ENCODE measurements around the gene C1orf53.

Gene C1orf53

DNA sequence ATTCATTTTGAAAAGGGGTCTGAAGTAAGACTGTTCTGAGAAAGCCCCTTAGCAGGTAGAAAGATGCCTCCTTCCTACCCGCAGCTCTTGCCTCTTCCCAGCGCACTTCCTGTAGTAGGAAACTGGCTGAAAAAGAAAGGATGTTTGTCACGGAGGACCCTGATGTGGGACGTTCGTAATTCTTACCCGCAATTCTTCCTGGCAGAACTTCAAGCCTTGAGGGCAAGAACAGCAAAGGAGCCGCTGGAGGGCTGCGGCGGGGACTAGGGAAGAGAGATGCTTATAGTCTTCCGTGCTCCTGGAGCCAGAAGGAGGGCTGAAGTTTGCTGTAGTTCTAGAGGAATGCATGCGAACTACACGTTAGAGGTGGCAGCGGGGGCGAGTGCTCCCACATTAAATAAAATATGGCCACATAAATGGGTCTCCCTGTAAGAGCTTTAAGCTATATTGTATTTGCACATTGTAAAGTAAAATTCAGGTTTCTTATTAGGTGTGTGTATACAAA, 6.3 kb downstream of the C1orf53 start:
- no peak for DNase-seq

DNA sequence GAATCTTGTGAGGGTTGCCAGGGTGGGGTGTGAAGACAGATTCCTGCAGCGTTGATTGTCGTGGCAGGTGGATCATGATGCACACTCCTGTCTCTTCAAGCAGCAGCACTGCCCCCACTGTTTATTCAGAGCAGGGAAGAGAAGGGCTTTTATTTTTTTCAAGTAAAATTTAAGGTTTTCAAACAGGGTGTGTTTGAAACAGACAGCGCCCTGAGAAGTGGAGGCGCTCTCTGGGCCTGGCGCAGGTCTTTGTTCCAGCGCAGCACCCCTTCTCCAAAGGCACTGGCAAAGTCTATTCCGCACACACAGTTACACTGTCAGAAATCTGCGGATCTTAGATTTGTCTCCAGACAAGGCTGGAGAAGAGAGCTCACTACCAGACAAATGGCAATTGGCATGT, 7.0 kb downstream of the C1orf53 start:
- DNase-seq, result no peak

DNA sequence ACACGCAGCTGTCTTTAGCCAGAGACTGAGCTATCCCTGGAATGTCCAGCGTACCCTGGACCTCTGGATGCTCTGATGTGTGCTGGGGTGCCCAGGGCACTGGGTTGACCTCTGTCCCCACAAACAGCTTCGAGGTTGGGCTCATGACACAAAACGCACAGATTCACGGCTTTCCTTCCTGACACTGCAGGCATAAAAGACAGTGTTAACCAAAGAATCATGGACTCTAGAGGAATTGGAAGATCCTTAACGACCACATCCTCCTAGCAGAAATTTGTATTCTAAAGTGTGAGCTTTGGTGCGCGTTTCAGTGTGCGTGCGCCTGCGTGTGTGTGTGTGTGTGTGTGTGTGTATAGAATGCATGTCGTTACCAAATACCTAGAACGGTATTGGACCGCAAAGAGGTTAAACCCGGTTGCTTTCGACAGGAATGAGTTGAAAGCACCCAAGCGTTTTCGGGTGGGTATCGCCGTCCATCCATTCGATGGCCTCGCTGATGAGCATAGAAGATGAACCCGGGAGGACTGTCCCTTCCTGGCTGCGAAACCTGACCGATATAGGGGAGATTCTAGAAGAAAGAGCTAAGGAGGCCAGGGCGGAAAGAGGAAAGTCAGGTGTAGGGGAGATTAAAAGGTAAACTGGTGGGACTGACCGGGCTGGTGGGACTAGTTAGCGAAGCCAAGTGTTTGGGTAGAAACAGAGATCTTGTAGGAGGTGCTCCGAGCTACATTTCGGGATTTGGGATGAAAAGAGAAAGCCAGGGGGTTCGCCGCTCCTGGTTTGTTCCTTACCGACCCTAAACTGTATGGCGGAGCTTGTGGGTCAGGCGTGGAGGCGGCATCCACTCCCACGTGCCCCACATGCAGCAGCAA, 7.9 kb downstream of the C1orf53 start:
- no peak for DNase-seq

DNA sequence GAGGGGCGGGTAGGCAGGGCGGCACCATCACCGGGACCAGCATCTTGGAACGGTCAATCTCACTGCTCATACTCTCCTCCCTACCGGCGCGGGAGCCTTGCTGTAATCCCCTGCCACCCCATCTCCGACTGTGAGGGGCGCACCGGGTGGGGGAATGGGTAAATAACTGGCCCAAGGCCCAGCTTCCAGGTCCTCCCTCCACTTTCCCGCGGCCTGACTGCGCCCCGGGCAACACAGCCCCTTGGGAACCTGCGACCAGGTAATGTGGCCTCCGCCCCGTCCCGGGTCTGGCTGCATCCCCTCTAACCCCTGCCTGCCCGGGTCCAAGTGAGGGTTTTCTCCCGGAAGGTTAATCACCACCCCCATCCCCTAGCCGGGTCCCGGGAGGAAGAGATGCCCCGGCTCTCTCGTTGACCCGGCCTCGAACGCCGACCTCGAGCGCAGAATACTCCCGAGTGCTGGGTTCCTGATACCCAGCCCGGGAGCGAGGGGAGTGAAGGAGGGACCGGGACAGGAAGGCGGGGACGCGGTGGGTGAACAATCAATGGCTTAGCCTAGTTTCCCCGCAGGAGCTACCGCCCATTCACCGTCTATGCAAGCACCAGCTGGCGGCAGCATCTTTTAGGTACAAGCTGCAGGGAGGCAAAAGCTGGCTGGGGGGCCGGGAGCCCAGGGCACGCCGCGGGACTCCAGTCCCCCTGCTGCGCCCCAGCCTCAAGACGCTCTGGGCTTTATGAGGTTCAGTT, 8.9 kb downstream of the C1orf53 start:
- peak; percentile 45 for DNase-seq

DNA sequence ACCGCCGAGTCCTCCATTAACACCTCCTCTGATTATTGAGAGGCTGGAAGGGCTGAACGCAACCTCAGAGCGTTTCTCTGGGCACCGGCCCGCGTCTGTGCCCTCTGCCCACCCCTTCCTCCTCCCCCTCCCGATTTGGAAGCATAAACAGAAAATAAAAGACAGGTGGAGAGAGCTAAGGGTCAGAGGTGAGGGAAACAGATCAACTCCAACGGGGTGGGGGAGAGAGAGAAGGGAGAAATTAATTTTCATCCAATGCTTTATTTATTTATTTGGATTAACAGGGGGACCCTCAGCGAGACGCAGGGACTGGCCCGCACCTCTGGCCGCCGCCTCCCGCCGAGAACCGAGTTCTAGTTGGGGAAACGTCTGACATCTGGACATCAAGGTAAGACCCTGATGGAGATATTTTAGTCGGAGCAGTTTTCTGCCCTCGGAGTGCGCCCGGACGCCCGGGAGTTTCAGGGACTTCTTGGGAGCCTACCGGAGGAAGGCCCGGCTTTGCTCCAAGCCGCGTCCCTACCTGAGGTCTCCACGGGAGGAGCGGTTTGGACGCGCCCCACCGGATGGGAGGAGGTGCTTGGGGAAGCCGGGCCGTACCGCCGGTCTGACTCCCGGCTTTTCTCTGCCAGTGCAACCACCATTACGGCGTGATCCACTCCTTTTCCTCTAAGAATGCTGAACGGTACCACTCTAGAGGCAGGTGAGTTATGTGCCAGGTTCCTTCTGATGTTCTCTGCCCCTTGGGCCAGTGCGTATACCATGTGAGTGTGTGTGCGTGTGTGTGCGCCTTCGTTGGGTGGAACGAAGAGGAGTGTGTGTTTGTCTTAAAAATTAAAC, 9.6 kb downstream of the C1orf53 start:
- peak; percentile 22 for DNase-seq

DNA sequence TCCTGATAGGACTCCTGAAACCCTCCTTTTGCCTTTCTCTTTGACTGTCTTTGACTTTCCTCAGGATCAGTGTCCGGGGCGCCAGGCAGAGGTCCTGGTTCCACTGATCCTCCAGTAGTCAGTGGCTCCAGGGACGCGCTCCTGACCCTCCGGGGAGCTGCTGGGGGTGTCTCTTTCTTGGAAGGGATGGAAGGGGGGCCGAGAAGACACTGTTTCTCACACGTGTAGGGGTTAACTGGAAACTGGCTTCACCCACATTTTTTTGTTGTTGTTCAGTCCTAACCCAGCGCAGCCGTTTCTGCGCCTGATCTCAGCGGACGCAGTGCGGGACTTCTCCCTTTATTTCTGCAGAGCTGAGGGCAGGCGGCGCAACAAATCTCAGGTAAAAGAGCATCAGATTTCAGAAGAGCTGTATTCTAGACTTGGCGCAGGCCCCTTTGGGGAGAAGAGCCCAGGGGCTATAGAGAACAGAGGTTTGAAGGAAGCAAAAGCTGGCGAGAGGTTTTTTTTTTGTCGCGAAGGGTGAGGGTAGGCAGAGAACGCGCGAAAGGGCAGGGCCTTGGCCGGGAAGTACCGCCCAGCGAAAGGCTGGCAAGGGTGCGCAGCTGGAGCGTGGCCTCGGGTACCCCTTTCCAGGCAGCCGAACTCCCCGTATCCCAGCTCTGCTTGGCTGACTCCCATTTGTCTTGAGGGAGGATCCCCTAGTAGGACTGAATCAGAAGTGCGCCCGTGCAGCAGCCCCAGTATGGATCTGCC, 10.5 kb downstream of the C1orf53 start:
- DNase-seq, result no peak

DNA sequence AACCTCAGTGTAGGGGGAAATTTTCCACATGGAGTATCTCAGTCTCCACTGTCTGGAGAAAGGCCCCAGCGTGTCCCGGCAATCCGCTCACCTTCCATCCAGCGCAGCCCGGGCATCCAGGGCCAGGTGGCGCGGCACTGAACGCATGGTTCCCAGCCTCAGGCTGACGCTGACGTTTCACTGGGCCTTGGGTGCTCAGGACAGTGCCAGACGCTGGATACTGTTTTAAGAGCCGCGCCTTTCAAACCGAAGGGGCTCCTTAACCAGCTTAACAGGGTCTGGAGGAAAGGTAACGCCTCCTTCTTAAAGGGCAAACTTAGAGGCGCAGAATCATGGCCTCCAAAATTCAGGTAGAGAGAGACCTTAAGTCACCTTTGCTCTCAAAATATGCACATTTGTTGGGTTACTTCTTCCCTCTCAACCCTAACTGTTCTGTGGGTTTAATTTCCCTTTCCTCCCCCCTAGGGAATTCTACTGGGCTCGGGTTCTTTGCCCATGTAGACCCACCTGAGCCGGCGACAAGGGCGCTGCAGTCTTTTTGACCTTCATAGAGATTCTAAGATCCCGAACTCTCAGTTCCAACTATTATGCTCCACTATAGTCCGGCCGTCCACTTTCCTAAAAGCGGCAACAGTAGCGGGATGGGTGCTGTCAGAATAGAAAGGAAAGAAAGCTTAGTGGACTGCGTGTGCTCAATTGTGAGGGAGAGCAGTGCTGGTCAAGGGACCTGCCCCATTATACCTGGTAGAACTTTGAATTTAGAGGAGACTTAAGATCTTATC, 11.3 kb downstream of the C1orf53 start:
- no peak for DNase-seq

DNA sequence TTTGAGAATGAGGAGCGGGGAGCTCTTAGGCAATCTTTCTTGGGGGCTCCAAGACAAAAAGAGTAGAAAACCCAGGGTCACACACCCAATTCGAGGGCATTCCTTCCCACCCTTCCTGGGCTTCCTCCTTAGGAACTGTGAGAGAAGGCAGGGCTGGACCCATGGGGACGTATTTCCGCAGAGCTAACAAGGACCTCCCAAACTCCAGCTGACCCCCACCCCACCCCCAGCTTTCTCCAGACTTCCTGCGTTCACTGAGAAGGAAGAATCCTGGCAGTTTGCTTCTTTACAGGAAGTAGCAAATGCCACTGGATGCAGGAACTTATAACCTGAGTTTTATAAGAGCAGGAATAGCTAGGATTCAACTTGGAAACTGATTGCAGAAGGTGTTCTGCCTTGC, 12.1 kb downstream of the C1orf53 start:
- DNase-seq, result no peak

DNA sequence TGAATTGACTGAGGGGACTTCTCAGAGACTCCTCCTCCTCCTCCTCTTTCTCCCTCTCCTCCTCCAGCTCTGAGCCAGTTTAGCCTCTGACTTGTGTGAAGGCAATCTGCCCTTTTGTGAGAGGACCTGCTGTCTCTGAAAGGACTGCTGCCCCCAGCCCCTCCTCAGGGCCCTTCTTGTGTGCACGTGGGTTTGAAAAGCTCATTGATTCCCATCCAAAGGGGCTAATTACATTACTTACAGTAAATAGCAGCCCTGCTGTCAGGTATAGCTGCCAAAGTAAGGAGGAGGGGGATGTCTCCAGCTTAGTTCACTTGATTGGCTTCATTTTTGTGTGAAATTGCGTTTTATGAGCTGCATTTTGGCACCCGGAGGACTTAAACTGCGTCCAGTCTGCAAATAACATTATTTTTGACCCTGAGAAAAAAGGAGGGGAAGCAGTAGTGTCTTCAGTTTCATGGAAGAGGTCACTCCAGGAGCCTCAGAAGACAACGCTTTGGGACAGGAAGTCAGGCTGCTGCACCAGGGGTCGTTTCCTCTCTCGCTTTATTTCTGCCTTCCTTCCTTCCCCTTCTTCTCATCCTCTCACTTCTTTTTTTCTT, 12.9 kb downstream of the C1orf53 start:
- DNase-seq, result no peak

DNA sequence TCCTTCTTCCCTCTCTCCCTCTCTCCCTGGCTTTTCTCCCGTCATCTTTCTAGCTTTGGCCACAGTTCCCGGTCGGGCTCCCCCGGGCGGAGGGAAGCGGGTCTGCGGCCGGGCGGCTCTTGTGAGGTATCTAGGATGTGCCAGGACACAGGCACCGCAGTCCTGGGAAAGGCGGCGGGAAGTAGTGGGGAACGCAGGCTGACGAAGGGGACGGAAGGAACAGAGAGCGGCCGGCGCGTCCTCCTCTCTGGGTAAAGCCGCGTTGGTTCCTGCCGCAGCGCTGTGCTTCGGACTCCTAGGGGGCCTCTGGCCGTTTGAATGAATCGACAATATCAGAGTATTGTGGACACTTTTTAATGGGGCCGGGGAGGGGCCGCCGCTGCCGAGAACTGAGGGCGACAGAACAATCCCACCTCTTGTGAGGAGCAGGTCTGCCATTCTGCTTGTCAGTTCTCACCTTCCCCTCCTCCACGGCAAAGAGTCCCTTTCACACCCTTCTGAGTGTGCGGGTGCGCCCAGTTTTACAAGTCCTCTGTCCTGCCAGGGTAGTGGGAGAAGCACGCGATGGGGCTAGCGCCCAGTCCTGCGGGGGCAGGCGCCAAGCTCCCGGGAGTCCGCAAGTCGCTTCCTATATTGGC, 13.6 kb downstream of the C1orf53 start:
- DNase-seq, result peak; percentile 54

DNA sequence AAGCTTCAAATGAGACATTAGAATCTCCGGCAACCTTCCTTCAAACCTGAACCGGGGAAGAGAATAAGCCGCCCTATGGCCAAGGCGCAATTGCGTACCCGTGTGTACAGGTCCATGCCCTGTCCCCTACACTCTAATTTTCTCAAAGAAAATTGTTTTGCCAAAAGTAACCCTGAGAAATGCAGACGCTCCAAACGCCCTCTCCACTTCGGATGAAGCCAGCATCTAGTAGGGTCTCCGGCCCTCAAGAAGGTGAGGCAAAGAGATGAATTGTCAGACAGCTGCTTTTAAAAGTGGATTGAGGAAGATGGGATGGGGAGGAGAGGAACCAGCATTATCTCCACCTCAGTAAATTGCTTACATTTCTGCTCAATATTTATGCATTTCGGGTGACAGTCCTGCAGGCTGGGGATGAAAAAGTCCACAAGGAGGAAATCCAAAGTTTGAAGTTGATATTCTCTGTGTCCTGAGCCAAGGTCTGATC, 14.1 kb downstream of the C1orf53 start:
- no peak for DNase-seq

DNA sequence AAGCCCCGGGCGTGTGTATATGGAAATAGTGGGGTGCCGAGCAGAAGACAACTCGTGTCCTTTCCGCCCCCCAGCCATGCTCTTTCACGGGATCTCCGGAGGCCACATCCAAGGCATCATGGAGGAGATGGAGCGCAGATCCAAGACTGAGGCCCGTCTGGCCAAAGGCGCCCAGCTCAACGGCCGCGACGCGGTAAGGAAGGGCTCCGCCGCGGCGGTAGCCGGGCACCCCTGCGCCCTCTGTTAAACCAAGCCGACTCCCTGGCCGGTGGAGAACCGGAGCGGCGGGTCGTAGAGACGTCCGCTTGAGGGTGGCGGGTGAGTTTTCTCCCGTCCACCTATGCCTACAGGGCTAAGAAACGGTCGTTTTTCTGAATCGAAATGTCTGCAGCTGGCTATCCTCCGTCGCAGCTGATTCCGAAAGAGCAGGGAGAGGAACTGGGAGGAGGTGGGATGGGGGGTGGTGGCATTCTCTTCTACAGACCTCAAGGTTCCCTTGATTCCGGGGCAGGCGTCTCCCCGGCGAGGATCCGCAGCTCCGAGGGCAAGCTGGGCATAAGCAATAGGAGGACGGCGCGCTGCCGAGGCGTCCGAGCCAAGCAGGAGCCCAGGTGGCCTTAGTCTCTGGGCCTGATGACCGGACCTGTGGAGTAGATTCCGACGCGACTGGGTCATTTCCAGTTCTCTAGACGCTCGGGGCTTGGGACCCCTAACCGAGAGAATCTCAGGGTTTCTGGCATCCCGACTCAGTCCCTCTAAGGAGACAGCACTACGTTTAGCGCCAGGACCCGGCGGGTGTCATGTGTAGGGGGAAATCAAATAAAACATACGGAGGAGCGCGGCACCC, 15.6 kb downstream of the C1orf53 start:
- DNase-seq, result no peak

DNA sequence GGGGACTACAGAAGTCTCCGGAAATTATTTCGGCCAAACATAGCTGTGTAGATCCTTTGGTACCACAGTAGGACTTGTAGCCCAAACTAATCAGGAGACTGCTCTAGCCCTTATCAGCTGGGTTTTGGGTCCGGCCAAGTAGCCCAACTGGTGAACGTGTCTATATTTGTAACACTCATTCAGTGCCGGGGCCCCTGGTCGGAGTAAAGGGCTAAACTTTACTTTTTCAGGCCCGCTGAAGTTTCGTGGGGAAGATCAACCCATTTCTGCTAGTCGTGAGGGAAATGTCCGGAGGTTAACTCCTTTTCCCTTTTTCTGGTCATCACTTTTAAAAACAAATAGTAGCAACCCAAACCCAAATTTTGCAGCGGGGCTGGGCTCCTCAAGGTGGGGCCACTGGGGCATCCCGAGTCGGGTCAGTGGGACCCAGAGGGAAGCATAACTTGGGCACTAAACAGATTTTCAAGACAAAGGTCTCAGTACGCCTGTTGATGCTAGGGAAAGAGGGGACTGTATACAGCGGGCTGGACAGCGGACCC, 16.4 kb downstream of the C1orf53 start:
- no peak for DNase-seq

DNA sequence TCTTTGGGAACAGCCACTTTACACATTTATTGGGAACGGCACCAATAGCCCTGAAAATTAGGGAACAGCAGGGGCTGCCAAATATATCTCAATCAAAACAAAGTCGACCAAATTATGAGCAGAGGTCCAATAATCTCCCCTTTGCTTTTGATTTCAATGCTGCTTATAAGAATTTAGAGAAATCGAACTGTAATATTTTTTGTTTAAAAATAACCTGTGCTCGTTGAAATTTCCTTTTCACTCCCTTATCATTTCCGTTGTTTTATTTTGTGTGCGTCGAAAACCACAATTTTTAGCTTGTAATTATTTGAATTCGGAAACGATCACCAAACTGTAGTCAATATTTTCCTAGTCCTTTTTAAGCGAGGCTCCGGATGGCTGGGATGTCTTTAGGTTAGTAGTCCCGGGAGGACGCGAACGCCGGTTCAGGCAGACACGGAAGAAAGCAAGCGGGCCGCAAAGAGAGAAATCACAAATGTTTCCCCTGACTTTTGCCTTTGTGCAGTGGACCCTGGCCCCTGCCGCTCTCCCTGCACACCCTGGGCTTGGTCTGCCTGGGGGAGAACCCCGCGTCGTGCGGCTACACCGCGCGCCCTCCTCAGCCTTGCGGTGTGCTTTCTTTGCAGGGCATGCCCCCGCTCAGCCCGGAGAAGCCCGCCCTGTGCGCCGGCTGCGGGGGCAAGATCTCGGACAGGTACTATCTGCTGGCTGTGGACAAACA, 17.1 kb downstream of the C1orf53 start:
- DNase-seq, result no peak

DNA sequence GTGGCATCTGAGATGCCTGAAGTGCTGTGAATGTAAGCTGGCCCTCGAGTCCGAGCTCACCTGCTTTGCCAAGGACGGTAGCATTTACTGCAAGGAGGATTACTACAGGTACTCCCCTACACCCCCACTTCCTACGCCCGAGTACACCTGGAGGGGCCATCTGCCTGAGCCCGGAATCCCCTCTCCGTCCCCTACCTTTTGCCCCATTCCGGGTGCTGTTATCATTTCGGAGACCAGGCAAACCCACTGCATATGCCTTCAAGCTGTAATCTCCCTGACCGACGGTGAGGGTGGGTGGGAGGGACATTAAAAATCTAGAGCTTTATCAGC, 17.6 kb downstream of the C1orf53 start:
- no peak for DNase-seq

DNA sequence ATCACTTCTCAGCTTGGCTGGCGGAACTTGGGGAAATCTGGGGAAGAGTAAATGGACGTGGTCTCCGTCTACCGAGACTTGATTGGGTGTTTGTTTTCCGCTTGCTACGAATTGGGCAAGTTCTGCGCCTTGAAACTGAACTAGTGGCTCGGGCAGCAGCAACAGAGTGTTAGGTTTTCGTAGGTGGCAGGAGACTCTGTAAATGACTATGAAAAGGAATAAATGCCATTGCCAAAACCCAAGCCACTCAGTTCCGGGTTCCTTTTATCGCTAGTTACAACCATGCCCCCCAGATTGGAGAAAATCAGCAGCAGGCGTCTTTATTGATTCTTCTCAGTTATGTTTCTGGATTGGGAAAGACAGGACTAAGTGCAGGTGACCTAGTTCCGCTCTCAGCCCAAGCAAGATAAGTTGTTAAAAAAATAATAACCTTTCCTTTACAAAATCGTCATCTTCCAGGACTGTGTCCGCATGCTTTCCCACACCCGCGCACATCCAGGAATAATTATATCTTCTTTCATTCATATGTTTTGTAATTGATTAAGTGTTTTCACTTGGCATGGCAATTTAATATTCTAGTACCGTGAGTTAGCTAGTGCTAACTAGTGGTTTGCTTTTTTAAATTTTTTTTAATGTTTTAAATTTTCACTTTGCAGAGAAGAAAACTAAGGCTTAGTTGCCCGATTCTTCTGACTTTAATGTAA, 18.1 kb downstream of the C1orf53 start:
- DNase-seq, result no peak

DNA sequence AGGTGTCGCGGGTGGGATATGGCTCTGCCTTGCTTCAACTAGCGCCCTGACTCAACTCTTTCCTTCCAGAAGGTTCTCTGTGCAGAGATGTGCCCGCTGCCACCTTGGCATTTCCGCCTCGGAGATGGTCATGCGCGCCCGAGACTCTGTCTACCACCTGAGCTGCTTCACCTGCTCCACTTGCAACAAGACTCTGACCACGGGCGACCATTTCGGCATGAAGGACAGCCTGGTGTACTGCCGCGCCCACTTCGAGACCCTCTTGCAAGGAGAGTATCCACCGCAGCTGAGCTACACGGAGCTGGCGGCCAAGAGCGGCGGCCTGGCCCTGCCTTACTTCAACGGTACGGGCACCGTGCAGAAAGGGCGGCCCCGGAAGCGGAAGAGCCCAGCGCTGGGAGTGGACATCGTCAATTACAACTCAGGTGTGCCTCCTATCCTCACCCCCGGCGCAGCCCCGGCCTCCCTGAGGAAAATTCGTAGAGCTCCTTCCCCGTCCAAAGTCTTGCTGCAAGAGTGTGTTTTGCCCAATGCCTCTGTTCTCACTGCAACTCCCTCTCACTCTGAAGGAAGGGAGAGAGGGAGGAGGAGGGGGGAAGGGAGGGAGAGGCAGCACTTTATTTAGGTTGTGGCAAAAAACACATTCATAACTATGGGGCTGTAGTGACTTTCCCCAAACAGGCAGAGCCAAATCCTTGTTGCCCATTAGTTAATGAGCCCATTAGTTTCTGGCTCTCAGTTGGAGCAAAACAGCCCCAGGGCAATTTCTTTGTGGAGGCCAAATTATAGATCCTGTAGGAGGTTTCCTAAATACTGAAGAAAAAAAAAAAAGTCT, 19.0 kb downstream of the C1orf53 start:
- DNase-seq, result no peak

Data from NCI-H1436 (cell line).